H1 (cell line): Measurements from ENCODE around the gene DOCK9. TPM values are rescaled to one million over a fixed set of nuclear protein-coding genes. Genes with fewer than 3 reads are reported as not detected.

ENCODE experiments used
- CTCF ChIA-PET: fragments of 300-600 bp; sonication (Branson Sonifier 250); formaldehyde crosslinking; loops from one replicate; lab custom pipeline; 2021; ENCODE audit not compliant: partially characterized antibody; lab: Charles Lee
- POLR2A ChIA-PET: fragments of 300-600 bp; sonication (Branson Sonifier 250); formaldehyde crosslinking; loops from one replicate; lab custom pipeline; 2021; ENCODE audit warnings: inconsistent platforms; ENCODE audit not compliant: partially characterized antibody; lab: Charles Lee
- DNase-seq, 2 experiments: peaks; one replicate each; pipeline versions ENCODE4 v3.0.0 to v3.0.0-alpha.2; 2010 to 2022; ENCODE audit warnings: low spot score in 2 of 2, low read depth in 1 of 2, mixed read lengths in 1 of 2
- FAIRE-seq: peaks from 2 replicates; lab custom pipeline; 2011; peaks lifted over from hg19 to GRCh38; lab: Jason Lieb, UNC
- H2AFZ ChIP-seq: 2 replicates; pipeline ENCODE4 v1.8.1; 2012; ENCODE audit warnings: low read length, inconsistent platforms
- H2AK5ac ChIP-seq: 2 replicates; pipeline ENCODE4 v1.6.1; 2013; ENCODE audit warnings: low read depth, low read length
- H2BK120ac ChIP-seq: replicated peaks from 2 replicates; pipeline ENCODE3; 2013; ENCODE audit warnings: low read depth, low read length, inconsistent platforms
- H2BK12ac ChIP-seq: 2 replicates; pipeline ENCODE4 v1.6.1; 2013; ENCODE audit warnings: low read depth, low read length
- H2BK15ac ChIP-seq: 2 replicates; pipeline ENCODE4 v1.6.1; 2013; ENCODE audit warnings: low read length
- H2BK20ac ChIP-seq: 2 replicates; pipeline ENCODE4 v1.6.1; 2013; ENCODE audit warnings: low read length
- H2BK5ac ChIP-seq: 2 replicates; pipeline ENCODE4 v1.6.1; 2013; ENCODE audit warnings: low read depth, low read length
- H3K14ac ChIP-seq: 2 replicates; pipeline ENCODE4 v1.6.1; 2013; ENCODE audit warnings: inconsistent platforms; ENCODE audit not compliant: insufficient read length
- H3K18ac ChIP-seq: 2 replicates; pipeline ENCODE4 v1.6.1; 2013; ENCODE audit warnings: low read length; ENCODE audit errors: extremely low read depth
- H3K23ac ChIP-seq: 2 replicates; pipeline ENCODE4 v1.6.1; 2013; ENCODE audit warnings: inconsistent platforms; ENCODE audit not compliant: insufficient read length
- H3K23me2 ChIP-seq: 2 replicates; pipeline ENCODE4 v1.6.1; 2013; ENCODE audit warnings: low read depth, low read length
- H3K27ac ChIP-seq: 2 replicates; pipeline ENCODE4 v1.6.1; 2011; ENCODE audit warnings: low read depth, low read length, inconsistent platforms
- H3K27me3 ChIP-seq, 4 experiments: replicated peaks in 1 of 4; 1 replicate in 1 of 4; 2 replicates in 3 of 4; pipeline versions ENCODE4 v1.6.1 to v1.8.1; 2011 to 2013; ENCODE audit warnings: low read length in 3 of 4, mild to moderate bottlenecking in 3 of 4, inconsistent platforms in 2 of 4, mixed read lengths in 2 of 4, moderate library complexity in 1 of 4; ENCODE audit not compliant: control insufficient read depth in 3 of 4, insufficient read depth in 3 of 4; ENCODE audit errors: extremely low read depth in 1 of 4
- H3K36me3 ChIP-seq, 4 experiments: 2 replicates each; pipeline versions ENCODE4 v1.6.1 to v1.8.1; 2011 to 2013; ENCODE audit warnings: mild to moderate bottlenecking in 4 of 4, low read length in 3 of 4, moderate library complexity in 2 of 4, control low read depth in 1 of 4, inconsistent platforms in 1 of 4; ENCODE audit not compliant: insufficient read depth in 4 of 4, control insufficient read depth in 2 of 4
- H3K4ac ChIP-seq: replicated peaks from 2 replicates; pipeline ENCODE3; 2013; ENCODE audit warnings: low read length, low read depth, mixed read lengths, inconsistent platforms; ENCODE audit not compliant: insufficient read length
- H3K4me1 ChIP-seq, 4 experiments: replicated peaks in 1 of 4; 1 replicate in 1 of 4; 2 replicates in 3 of 4; pipeline versions ENCODE4 v1.6.1 to v1.8.1; 2011 to 2013; ENCODE audit warnings: low read length in 3 of 4, inconsistent platforms in 2 of 4, mixed read lengths in 1 of 4; ENCODE audit not compliant: insufficient read depth in 4 of 4, control insufficient read depth in 3 of 4
- H3K4me2 ChIP-seq, 2 experiments: 2 replicates each; pipeline versions ENCODE4 v1.6.1 to v1.8.1; 2011 to 2013; ENCODE audit warnings: low read depth in 2 of 2, low read length in 2 of 2, control low read depth in 1 of 2, inconsistent platforms in 1 of 2, mild to moderate bottlenecking in 1 of 2; ENCODE audit not compliant: insufficient read depth in 1 of 2
- H3K4me3 ChIP-seq, 4 experiments: fragments of 200-600, 300-600 bp in 1 of 4; sonication (generic), shearing (Covaris generic), sonication (Bioruptor Twin) in 1 of 4; 2 replicates each; pipeline versions ENCODE4 v1.5.1 to v1.8.1; 2011 to 2016; ENCODE audit warnings: low read length in 4 of 4, low read depth in 3 of 4, control low read depth in 2 of 4, inconsistent platforms in 2 of 4, mild to moderate bottlenecking in 2 of 4, mixed read lengths in 1 of 4, moderate library complexity in 1 of 4; ENCODE audit not compliant: insufficient read depth in 2 of 4; ENCODE audit errors: extremely low read depth in 1 of 4
- H3K56ac ChIP-seq: replicated peaks from 2 replicates; pipeline ENCODE3; 2013; ENCODE audit warnings: low read depth, mild to moderate bottlenecking, mixed read lengths, low read length, inconsistent platforms; ENCODE audit not compliant: insufficient read length
- H3K79me1 ChIP-seq: 2 replicates; pipeline ENCODE4 v1.6.1; 2013; ENCODE audit warnings: low read depth, low read length, control low read depth
- H3K79me2 ChIP-seq, 2 experiments: 2 replicates each; pipeline versions ENCODE4 v1.6.1 to v1.8.1; 2012 to 2013; ENCODE audit warnings: low read length in 2 of 2, mild to moderate bottlenecking in 2 of 2, inconsistent platforms in 1 of 2; ENCODE audit not compliant: insufficient read depth in 2 of 2, control insufficient read depth in 1 of 2
- H3K9ac ChIP-seq, 4 experiments: replicated peaks in 1 of 4; 1 replicate in 1 of 4; 2 replicates in 3 of 4; pipeline versions ENCODE4 v1.6.1 to v1.8.1; 2011 to 2013; ENCODE audit warnings: low read depth in 3 of 4, low read length in 3 of 4, control low read depth in 2 of 4, mild to moderate bottlenecking in 2 of 4, moderate library complexity in 2 of 4, inconsistent platforms in 1 of 4; ENCODE audit errors: extremely low read depth in 1 of 4
- H3K9me3 ChIP-seq, 2 experiments: 2 replicates each; pipeline versions ENCODE4 v1.6.1 to v1.8.1; 2012 to 2013; ENCODE audit warnings: mild to moderate bottlenecking in 2 of 2, moderate library complexity in 2 of 2, control low read depth in 1 of 2, inconsistent platforms in 1 of 2, low read depth in 1 of 2, low read length in 1 of 2, mixed read lengths in 1 of 2; ENCODE audit not compliant: insufficient read depth in 2 of 2
- H4K20me1 ChIP-seq, 2 experiments: replicated peaks in 1 of 2; 2 replicates each; pipeline versions ENCODE3 to v1.8.1; 2011 to 2013; ENCODE audit warnings: inconsistent platforms in 2 of 2, low read length in 2 of 2, mild to moderate bottlenecking in 1 of 2; ENCODE audit not compliant: insufficient read depth in 2 of 2, control insufficient read depth in 1 of 2
- H4K5ac ChIP-seq: 2 replicates; pipeline ENCODE4 v1.6.1; 2013; ENCODE audit warnings: low read length, low read depth, mixed read lengths, inconsistent platforms; ENCODE audit not compliant: insufficient read length
- H4K8ac ChIP-seq: 2 replicates; pipeline ENCODE4 v1.8.0; 2013; ENCODE audit warnings: mild to moderate bottlenecking, moderate library complexity, low read length, inconsistent platforms; ENCODE audit not compliant: insufficient read depth; ENCODE audit errors: extremely low read depth
- H4K91ac ChIP-seq: replicated peaks from 2 replicates; pipeline ENCODE3; 2013; ENCODE audit warnings: low read length, mixed read lengths, inconsistent platforms; ENCODE audit not compliant: insufficient read length
- ASH2L ChIP-seq: fragments of 200-600, 300-600 bp; sonication (generic); IDR thresholded peaks from one replicate; pipeline ENCODE4 v1.7.1; 2017; ENCODE audit warnings: low read length
- RFX5 ChIP-seq: IDR thresholded peaks from 2 replicates; pipeline ENCODE4 v1.6.1; 2011; ENCODE audit warnings: low read depth, low read length, improper control_type of control experiment, borderline replicate concordance
- TEAD4 ChIP-seq: IDR thresholded peaks from 2 replicates; pipeline ENCODE4 v1.6.1; 2012; ENCODE audit warnings: low read depth, low read length, inconsistent platforms, mixed read lengths
- WGBS, 2 experiments: shearing (Covaris generic) in 1 of 2; methylation state at CpG; one replicate each; pipeline versions ENCODE4 v1.1.6 to v1.1.7; 2013 to 2015; ENCODE audit warnings: low lambda C conversion rate in 2 of 2, mixed read lengths in 2 of 2, inconsistent platforms in 1 of 2, low coverage in 1 of 2, missing lambda C conversion rate in 1 of 2; ENCODE audit not compliant: insufficient replicate concordance in 2 of 2, insufficient coverage in 1 of 2, insufficient read length in 1 of 2; ENCODE audit errors: extremely low coverage in 1 of 2, missing lambda C conversion rate in 1 of 2; 5-methylcytosine and 5-hydroxymethylcytosine counted together
- polyA plus RNA-seq, 7 experiments: library from polyadenylated mRNA; depleted of rRNA in 3 of 7; stranded (reverse) in 5 of 7; unstranded in 2 of 7; fragments of >200 nt in 5 of 7; fragments of 200-250 nt in 2 of 7; gene quantifications; 1 replicate in 5 of 7; 2 replicates in 1 of 7; 4 replicates in 1 of 7; pipeline versions ENCODE4 v1.2.1 to v1.2.3, GENCODE V29; 2011 to 2013; ENCODE audit warnings: missing spikeins in 2 of 7, mixed read lengths in 2 of 7
- total RNA-seq: library from RNA; stranded (reverse); fragmentation: NEBNext Ultra II Directional; extraction: Animal tissue kit (Norgen Biotek cat#: 25700); gene quantifications from 2 replicates; pipeline ENCODE4 v1.2.1, GENCODE V29; 2021

DOCK9 gene
- total and polyA plus RNA-seq, 2 of the 8 experiments (the other 6 are each of a cell fraction or from before 2014, with no cell fraction given): 21.6 to 31.5 TPM

- H4K20me1 ChIP-seq: no peaks in the 10 kb centered on the region
- H2BK15ac ChIP-seq: no peak overlapping the region
- no peak overlapping the region for H3K9ac ChIP-seq
- POLR2A ChIA-PET: interaction anchor here (1.9 kb wide), 1 partner anchor 13 kb away, joined by 5 read pairs; no protein-coding TSS in a partner anchor
- no peaks in the 10 kb centered on the region for H3K23me2 ChIP-seq
- H2AK5ac ChIP-seq: no peak overlapping the region
- no peak overlapping the region for H3K23ac ChIP-seq
- FAIRE-seq (peak; percentile 65), DNase-seq (no peak)
- peaks cover 2 to 14% (median 9%) of the 10 kb centered on the region in 4 experiments; a peak in 6 of 7 replicates for H3K4me1 ChIP-seq
- no peak overlapping the region for H2BK120ac ChIP-seq
- H2BK5ac ChIP-seq: no peak overlapping the region
- WGBS, 2 experiments: 68% methylated on average over 6 of the region's 6 CpGs; no CpG with 5 or more reads in 1 of the 2 experiments
- no peak overlapping the region for H4K5ac ChIP-seq
- H3K27ac ChIP-seq: no peak overlapping the region
- no peak overlapping the region for H4K8ac ChIP-seq
- H3K14ac ChIP-seq: no peak overlapping the region
- H3K18ac ChIP-seq: no peak overlapping the region
- H3K36me3 ChIP-seq: peaks cover 0 to 3% (median 0%) of the 10 kb centered on the region in 4 experiments; a peak in 1 of 8 replicates
- H2AFZ ChIP-seq: no peak overlapping the region
- no peak overlapping the region for H2BK20ac ChIP-seq
- H2BK12ac ChIP-seq: no peak overlapping the region
- no peaks in the 10 kb centered on the region for H3K79me2 ChIP-seq
- H3K4ac ChIP-seq: no peak overlapping the region
- CTCF ChIA-PET: interaction anchor here (0.7 to 2.9 kb wide), 5 partner anchors 11 to 146 kb away, joined by 3 to 13 read pairs (median 3); no protein-coding TSS in a partner anchor
- H3K56ac ChIP-seq: no peak overlapping the region
- no peak overlapping the region for H3K4me3 ChIP-seq
- no peaks in the 10 kb centered on the region for H3K27me3 ChIP-seq
- H4K91ac ChIP-seq: no peak overlapping the region
- H3K4me2 ChIP-seq: no peak overlapping the region
- H3K9me3 ChIP-seq: no peaks in the 10 kb centered on the region
- no peaks in the 10 kb centered on the region for H3K79me1 ChIP-seq
- TF ChIP-seq RFX5 (no peak), ASH2L (no peak), TEAD4 (peak; percentile 36; the same call in 1 of the 2 replicates)
Measured at GRCh38 chr13:98888222-98888889, 89.5 kb downstream of the DOCK9 start.
